SU-DHL-6 (cell line): Measurements from ENCODE around the gene GIT2.

ENCODE experiments used
- EZH2phosphoT487 ChIP-seq: fragments of 200-600 bp; sonication (generic), shearing (Covaris generic); conservative IDR thresholded peaks from 2 replicates; pipeline ENCODE4 v1.6.1; 2018; ENCODE audit warnings: mild to moderate bottlenecking, antibody characterized with exemption, low read length, moderate library complexity, mixed read lengths
- TF ChIP-seq, protein P1 (sequence below): fragments of 200-600 bp; sonication (generic); IDR thresholded peaks from one replicate; pipeline ENCODE4 v1.5.1; 2017; ENCODE audit warnings: antibody characterized with exemption, mild to moderate bottlenecking, low read length, moderate library complexity; ENCODE audit not compliant: insufficient read depth, poor library complexity, severe bottlenecking

DNA sequence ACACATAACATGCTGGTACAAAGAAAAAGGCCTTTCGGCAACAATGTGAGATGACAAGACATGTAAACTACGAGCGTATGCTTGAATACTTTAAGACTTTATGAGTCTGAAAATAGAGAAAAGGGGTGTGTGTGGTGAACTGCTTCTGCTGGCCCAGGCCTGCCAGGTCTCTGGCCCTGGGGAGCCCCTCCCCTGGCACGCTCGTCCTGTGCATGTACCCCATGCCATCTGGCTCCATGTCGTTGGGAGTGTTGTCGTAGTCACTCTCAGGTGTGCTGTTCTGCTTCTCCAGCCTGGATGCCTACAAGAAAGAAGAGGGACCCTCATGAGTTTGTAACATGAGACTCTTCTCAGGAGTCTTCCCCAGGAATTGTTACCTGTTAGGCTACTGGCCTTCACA, 57.2 kb downstream of the GIT2 start:
- TF ChIP-seq EZH2phosphoT487 = no peak
- TF ChIP-seq, protein P1, sequence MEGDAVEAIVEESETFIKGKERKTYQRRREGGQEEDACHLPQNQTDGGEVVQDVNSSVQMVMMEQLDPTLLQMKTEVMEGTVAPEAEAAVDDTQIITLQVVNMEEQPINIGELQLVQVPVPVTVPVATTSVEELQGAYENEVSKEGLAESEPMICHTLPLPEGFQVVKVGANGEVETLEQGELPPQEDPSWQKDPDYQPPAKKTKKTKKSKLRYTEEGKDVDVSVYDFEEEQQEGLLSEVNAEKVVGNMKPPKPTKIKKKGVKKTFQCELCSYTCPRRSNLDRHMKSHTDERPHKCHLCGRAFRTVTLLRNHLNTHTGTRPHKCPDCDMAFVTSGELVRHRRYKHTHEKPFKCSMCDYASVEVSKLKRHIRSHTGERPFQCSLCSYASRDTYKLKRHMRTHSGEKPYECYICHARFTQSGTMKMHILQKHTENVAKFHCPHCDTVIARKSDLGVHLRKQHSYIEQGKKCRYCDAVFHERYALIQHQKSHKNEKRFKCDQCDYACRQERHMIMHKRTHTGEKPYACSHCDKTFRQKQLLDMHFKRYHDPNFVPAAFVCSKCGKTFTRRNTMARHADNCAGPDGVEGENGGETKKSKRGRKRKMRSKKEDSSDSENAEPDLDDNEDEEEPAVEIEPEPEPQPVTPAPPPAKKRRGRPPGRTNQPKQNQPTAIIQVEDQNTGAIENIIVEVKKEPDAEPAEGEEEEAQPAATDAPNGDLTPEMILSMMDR = no peak
